Measurements from ENCODE around the gene TMEM119. TPM values are rescaled to one million over a fixed set of nuclear protein-coding genes. Genes with fewer than 3 reads are reported as not detected.

The TMEM119 gene
- total and polyA plus RNA-seq, 2 of the 4 experiments (the other 2 are of a cell fraction): 8.1 to 9.2 TPM

DNA sequence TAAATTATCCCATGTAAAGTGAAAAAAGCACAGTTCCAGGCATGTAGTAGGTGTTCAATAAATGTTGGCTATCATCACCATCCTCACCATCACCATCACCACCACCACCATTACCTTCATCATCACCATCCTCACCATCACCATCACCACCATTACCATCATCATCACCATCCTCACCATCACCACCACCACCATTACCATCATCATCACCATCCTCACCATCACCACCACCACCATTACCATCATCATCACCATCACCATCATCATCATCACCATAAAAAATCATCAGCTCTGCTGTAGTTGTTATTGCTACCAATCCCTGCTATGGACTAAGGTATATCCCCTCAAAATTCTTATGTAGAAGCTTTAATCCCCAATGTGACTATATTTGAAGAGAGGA lies 20.4 kb downstream of the TMEM119 start:
- no peaks in the 10 kb centered on the region for H3K36me3 ChIP-seq (ENCODE audit: control insufficient read depth, insufficient read depth, low read length)
- H4K20me1 ChIP-seq (ENCODE audit: insufficient read depth, low read length): no peaks in the 10 kb centered on the region
- no peaks in the 10 kb centered on the region; the same call in 1 of the 2 replicates for H3K4me1 ChIP-seq (ENCODE audit: control insufficient read depth, insufficient read depth, low read length)
- H3K4me3 ChIP-seq (ENCODE audit: insufficient read depth, low read depth, low read length): no peak overlapping the region
- H2BK20ac ChIP-seq (ENCODE audit: low read depth, low read length): no peak overlapping the region
- no peak overlapping the region for H3K18ac ChIP-seq (ENCODE audit: low read depth, low read length)
- ChIA-PET CTCF (interaction anchor here (1.0 kb wide), 1 partner anchor 42 kb away, joined by 3 read pairs; no protein-coding TSS in a partner anchor), POLR2A (ENCODE audit: unreplicated experiment) (no interaction called here)
- H2AFZ ChIP-seq (replicated peaks; ENCODE audit: low read length, poor library complexity): no peak overlapping the region
- H3K9ac ChIP-seq (ENCODE audit: low read depth, low read length): no peak overlapping the region
- H2BK120ac ChIP-seq (ENCODE audit: low read depth, low read length): no peak overlapping the region
- H3K9me1 ChIP-seq (ENCODE audit: insufficient read depth, low read length): no peaks in the 10 kb centered on the region; the same call in none of the 2 replicates
- peak overlapping the region; percentile 97; the same call in 1 of the 3 replicates for H2BK15ac ChIP-seq (ENCODE audit: low read depth, low read length)
- in situ Hi-C loops (cut with MboI; ENCODE audit: low sequenced_read_pairs) (no loop called here), dilution Hi-C loops (cut with HindIII; ENCODE audit: low sequenced_read_pairs, unreplicated experiment) (no loop called here), intact Hi-C loops (cut with micrococcal nuclease) (no loop called here)
- H2AK5ac ChIP-seq (ENCODE audit: low read depth, low read length): no peak overlapping the region
- BruUV-seq (replicated peaks): no TSS peak
- no peak overlapping the region for H4K8ac ChIP-seq (ENCODE audit: low read depth in 2 of 2, low read length in 2 of 2)
- ATAC-seq (ENCODE audit: low read depth) (no peak), DNase-seq (no peak)
- H3K23ac ChIP-seq (ENCODE audit: low read depth, low read length): no peak overlapping the region
- H3K14ac ChIP-seq (replicated peaks; ENCODE audit: low read depth, low read length): no peak overlapping the region
- H2AK9ac ChIP-seq (replicated peaks; ENCODE audit: low read depth, low read length, poor library complexity): no peak overlapping the region
- no peaks in the 10 kb centered on the region for H3K9me3 ChIP-seq (ENCODE audit: control insufficient read depth, insufficient read depth, low read length)
- no peak overlapping the region for H4K5ac ChIP-seq (ENCODE audit: low read depth, low read length)
- no peak overlapping the region for H3K56ac ChIP-seq (ENCODE audit: extremely low read depth, insufficient read depth, low read length)
- no peak overlapping the region for H3K27ac ChIP-seq (ENCODE audit: insufficient read depth, low read length)
- no peak overlapping the region for H3K4me2 ChIP-seq (ENCODE audit: low read depth, low read length)
- no peaks in the 10 kb centered on the region for H3K79me1 ChIP-seq (ENCODE audit: low read depth in 1 of 2, low read length in 2 of 2)
- TF ChIP-seq, protein P1, sequence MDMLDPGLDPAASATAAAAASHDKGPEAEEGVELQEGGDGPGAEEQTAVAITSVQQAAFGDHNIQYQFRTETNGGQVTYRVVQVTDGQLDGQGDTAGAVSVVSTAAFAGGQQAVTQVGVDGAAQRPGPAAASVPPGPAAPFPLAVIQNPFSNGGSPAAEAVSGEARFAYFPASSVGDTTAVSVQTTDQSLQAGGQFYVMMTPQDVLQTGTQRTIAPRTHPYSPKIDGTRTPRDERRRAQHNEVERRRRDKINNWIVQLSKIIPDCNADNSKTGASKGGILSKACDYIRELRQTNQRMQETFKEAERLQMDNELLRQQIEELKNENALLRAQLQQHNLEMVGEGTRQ (IDR thresholded peaks at IDR 0.05; ENCODE audit: low read depth, low read length): no peak
- TF ChIP-seq FOS (IDR thresholded peaks at IDR 0.05; ENCODE audit: low read depth, low read length): no peak
- TF ChIP-seq SMC3 (IDR thresholded peaks at IDR 0.05; ENCODE audit: low read depth, low read length): no peak
- TF ChIP-seq RAD21 (IDR thresholded peaks at IDR 0.05; ENCODE audit: low read length): no peak
- no peak for TF ChIP-seq CHD1 (IDR thresholded peaks at IDR 0.05; ENCODE audit: low read depth, low read length)
- TF ChIP-seq MAZ (IDR thresholded peaks at IDR 0.05; ENCODE audit: borderline replicate concordance, low read depth, low read length): no peak
- no peak for TF ChIP-seq NFE2L2 (IDR thresholded peaks at IDR 0.05; ENCODE audit: low read depth, low read length)
- no peak for TF ChIP-seq CEBPB (IDR thresholded peaks at IDR 0.05; ENCODE audit: low read depth, low read length)
- no peak for TF ChIP-seq POLR2A (IDR thresholded peaks at IDR 0.05; ENCODE audit: low read depth, low read length)
- TF ChIP-seq MXI1 (IDR thresholded peaks at IDR 0.05; ENCODE audit: borderline replicate concordance, low read depth, low read length): no peak
- TF ChIP-seq BHLHE40 (IDR thresholded peaks at IDR 0.05; ENCODE audit: low read depth, low read length): no peak
- TF ChIP-seq, protein P2, sequence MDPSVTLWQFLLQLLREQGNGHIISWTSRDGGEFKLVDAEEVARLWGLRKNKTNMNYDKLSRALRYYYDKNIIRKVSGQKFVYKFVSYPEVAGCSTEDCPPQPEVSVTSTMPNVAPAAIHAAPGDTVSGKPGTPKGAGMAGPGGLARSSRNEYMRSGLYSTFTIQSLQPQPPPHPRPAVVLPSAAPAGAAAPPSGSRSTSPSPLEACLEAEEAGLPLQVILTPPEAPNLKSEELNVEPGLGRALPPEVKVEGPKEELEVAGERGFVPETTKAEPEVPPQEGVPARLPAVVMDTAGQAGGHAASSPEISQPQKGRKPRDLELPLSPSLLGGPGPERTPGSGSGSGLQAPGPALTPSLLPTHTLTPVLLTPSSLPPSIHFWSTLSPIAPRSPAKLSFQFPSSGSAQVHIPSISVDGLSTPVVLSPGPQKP (IDR thresholded peaks at IDR 0.05; ENCODE audit: borderline replicate concordance, low read depth, low read length): no peak
- no peak for TF ChIP-seq RCOR1 (IDR thresholded peaks at IDR 0.05; ENCODE audit: insufficient replicate concordance, low read length)
- no peak overlapping the region for H3K4ac ChIP-seq (ENCODE audit: low read depth, low read length)
- no peaks in the 10 kb centered on the region for H3K27me3 ChIP-seq (ENCODE audit: control insufficient read depth, insufficient read depth, low read length)
- no peak overlapping the region for H4K91ac ChIP-seq (ENCODE audit: insufficient read depth, low read depth, low read length)
- H2BK5ac ChIP-seq (ENCODE audit: low read depth, low read length, poor library complexity, severe bottlenecking): no peak overlapping the region

All from IMR-90 (cell line).